Gastrocnemius medialis (tissue), 4 donors: ENCODE measurements around the gene INPP5A. TPM values are rescaled to one million over a fixed set of nuclear protein-coding genes. Genes with fewer than 3 reads are reported as not detected.

Experiments
- ATAC-seq, 2 donors: fragments of 150-250 bp; one replicate each; pipeline ENCODE4 v1.9.1; 2016
- DNase-seq, 2 donors: peaks; one replicate each; pipeline ENCODE4 v3.0.0-alpha.2; 2019
- H3K27ac ChIP-seq, 4 donors: fragments of 200-600 bp; sonication (generic); 1 replicate in 1 of 4; 2 replicates in 3 of 4; pipeline ENCODE4 v1.5.1; 2016 to 2018; ENCODE audit warnings: mild to moderate bottlenecking in 2 of 4, moderate library complexity in 1 of 4
- H3K27me3 ChIP-seq, 3 donors: fragments of 200-600 bp; sonication (generic) in 2 of 3; 1 replicate in 1 of 3; 2 replicates in 2 of 3; pipeline versions ENCODE4 v1.5.1 to v1.6.0; 2016 to 2019; ENCODE audit warnings: mild to moderate bottlenecking in 1 of 3, moderate library complexity in 1 of 3
- H3K36me3 ChIP-seq, 2 donors: fragments of 200-600 bp; sonication (generic) in 1 of 2; one replicate each; pipeline ENCODE4 v1.5.1; 2017 to 2018
- H3K4me1 ChIP-seq, 2 donors: fragments of 200-600 bp; sonication (generic) in 1 of 2; one replicate each; pipeline ENCODE4 v1.5.1; 2016 to 2017; ENCODE audit warnings: mild to moderate bottlenecking in 2 of 2
- H3K4me3 ChIP-seq, 4 donors: fragments of 200-600 bp; sonication (generic) in 3 of 4; 1 replicate in 1 of 4; 2 replicates in 3 of 4; pipeline ENCODE4 v1.5.1; 2016 to 2019; ENCODE audit warnings: mild to moderate bottlenecking in 2 of 4
- H3K9me3 ChIP-seq, 3 donors: fragments of 200-600 bp; sonication (generic) in 2 of 3; 1 replicate in 1 of 3; 2 replicates in 2 of 3; pipeline ENCODE4 v1.5.1; 2016 to 2019
- CTCF ChIP-seq, 5 experiments: fragments of 450-650 bp in 3 of 5; fragments of 200-600 bp in 2 of 5; sonication (generic) in 2 of 5; IDR thresholded peaks in 4 of 5; conservative IDR thresholded peaks in 1 of 5; 1 replicate in 4 of 5; 2 replicates in 1 of 5; pipeline ENCODE4 v1.5.1; 2016 to 2019; ENCODE audit warnings: antibody characterized with exemption in 5 of 5, mild to moderate bottlenecking in 3 of 5, moderate library complexity in 3 of 5
- POLR2A ChIP-seq, 2 donors: fragments of 450-650 bp; IDR thresholded peaks; one replicate each; pipeline ENCODE4 v1.6.1; 2017; ENCODE audit warnings: antibody characterized with exemption in 2 of 2, mild to moderate bottlenecking in 2 of 2, moderate library complexity in 2 of 2
- in situ Hi-C, 4 donors: fragments of 200-750 bp; cut with MboI; loops; one replicate each; pipeline versions ENCODE4 v1.15.0 to v1.8.0; 2017; ENCODE audit warnings: low sequenced_read_pairs in 4 of 4
- intact Hi-C: fragments of 100-400 bp; cut with DNase I; formaldehyde crosslinking; loops from one replicate; pipeline ENCODE4 v1.15.1; 2023; ENCODE audit warnings: low total_unique reads
- total RNA-seq, 4 donors: library from RNA; depleted of rRNA; stranded (reverse); fragments of >200 nt; gene quantifications; one replicate each; pipeline versions ENCODE4 v1.1.0 to v1.2.3, GENCODE V29; 2016

Gene INPP5A
- total RNA-seq, 4 donors from 2014 or later = 74.9 to 107 (median 92.4) TPM

- peak overlapping the region in 1 of 4 donors; percentile 6 for H3K4me3 ChIP-seq
- TF ChIP-seq POLR2A (IDR thresholded peaks at IDR 0.05) (no peak), CTCF (IDR thresholded peaks at IDR 0.05 in 4 of 5, conservative IDR thresholded peaks at IDR 0.05 in 1 of 5) (no peak)
- intact Hi-C loops (loop anchor here (5.0 kb wide), 1 partner anchor 135 kb away; no protein-coding TSS in a partner anchor), in situ Hi-C loops (no loop called here)
- peaks cover 0 to 4% of the 10 kb centered on the region in 2 donors for H3K36me3 ChIP-seq
- no peak overlapping the region for H3K27ac ChIP-seq
- H3K4me1 ChIP-seq = peaks cover 0 to 5% of the 10 kb centered on the region in 2 donors
- no peak for ATAC-seq
- H3K9me3 ChIP-seq = no peaks in the 10 kb centered on the region
- H3K27me3 ChIP-seq = peaks cover 39 to 73% (median 51%) of the 10 kb centered on the region in 3 donors
- DNase-seq = no peak
Observed at GRCh38 chr10:132786884-132787494, 249.4 kb downstream of the INPP5A start.

GRCh38 chr10:132787495-132788179, 250.1 kb downstream of the INPP5A start:
- intact Hi-C loops (loop anchor here (5.0 kb wide), 1 partner anchor 135 kb away; no protein-coding TSS in a partner anchor), in situ Hi-C loops (no loop called here)
- DNase-seq (no peak), ATAC-seq (no peak)
- peaks cover 0 to 5% of the 10 kb centered on the region in 2 donors for H3K4me1 ChIP-seq
- peak overlapping the region in 1 of 4 donors; percentile 6 for H3K4me3 ChIP-seq
- H3K9me3 ChIP-seq = no peaks in the 10 kb centered on the region
- no peaks in the 10 kb centered on the region for H3K36me3 ChIP-seq
- TF ChIP-seq CTCF (IDR thresholded peaks at IDR 0.05 in 4 of 5, conservative IDR thresholded peaks at IDR 0.05 in 1 of 5) (no peak), POLR2A (IDR thresholded peaks at IDR 0.05) (no peak)
- H3K27me3 ChIP-seq = peaks cover 39 to 73% (median 51%) of the 10 kb centered on the region in 3 donors
- no peak overlapping the region for H3K27ac ChIP-seq

GRCh38 chr10:132788180-132788830, 250.7 kb downstream of the INPP5A start:
- Histone ChIP-seq H3K27ac (no peak overlapping the region), H3K4me1 (peaks cover 0 to 5% of the 10 kb centered on the region in 2 donors), H3K4me3 (no peak overlapping the region), H3K9me3 (no peaks in the 10 kb centered on the region), H3K27me3 (peaks cover 46 to 70% (median 51%) of the 10 kb centered on the region in 3 donors), H3K36me3 (no peaks in the 10 kb centered on the region)
- intact Hi-C loops = loop anchor here (5.0 kb wide), 1 partner anchor 136 kb away; no protein-coding TSS in a partner anchor
- in situ Hi-C loops = no loop called here
- DNase-seq = no peak
- no peak for ATAC-seq
- TF ChIP-seq CTCF (IDR thresholded peaks at IDR 0.05 in 4 of 5, conservative IDR thresholded peaks at IDR 0.05 in 1 of 5) (peak in 1 of 5 experiments; percentile 12), POLR2A (IDR thresholded peaks at IDR 0.05) (no peak)

GRCh38 chr10:132788831-132789219, 251.2 kb downstream of the INPP5A start:
- H3K27ac ChIP-seq = no peak overlapping the region
- no peak for DNase-seq
- no peak for TF ChIP-seq POLR2A (IDR thresholded peaks at IDR 0.05)
- no peak for TF ChIP-seq CTCF (IDR thresholded peaks at IDR 0.05 in 4 of 5, conservative IDR thresholded peaks at IDR 0.05 in 1 of 5)
- no peak overlapping the region for H3K4me3 ChIP-seq
- H3K4me1 ChIP-seq = peaks cover 0 to 5% of the 10 kb centered on the region in 2 donors
- no peaks in the 10 kb centered on the region for H3K9me3 ChIP-seq
- no peaks in the 10 kb centered on the region for H3K36me3 ChIP-seq
- no peak for ATAC-seq
- in situ Hi-C loops (no loop called here), intact Hi-C loops (loop anchor here (5.0 kb wide), 1 partner anchor 137 kb away; no protein-coding TSS in a partner anchor)
- peaks cover 47 to 70% (median 50%) of the 10 kb centered on the region in 3 donors for H3K27me3 ChIP-seq
